CD4-positive, alpha-beta T cell treated with Interleukin-17A for 4 hours (primary cell): ENCODE measurements around the gene NOL9.

Experiments used
- DNase-seq: peaks from one replicate; pipeline ENCODE4 v3.0.0-alpha.2; 2020; ENCODE audit warnings: mixed read lengths

Gene NOL9

GRCh38 chr1:6486433-6487011, 67.8 kb downstream of the NOL9 start:
- DNase-seq, result peak; percentile 93

GRCh38 chr1:6485168-6486101, 68.9 kb downstream of the NOL9 start:
- no peak for DNase-seq

- DNase-seq, result no peak
Observed at GRCh38 chr1:6484826-6485167, 69.5 kb downstream of the NOL9 start.

GRCh38 chr1:6483761-6484117, 70.6 kb downstream of the NOL9 start:
- no peak for DNase-seq

GRCh38 chr1:6483017-6483760, 71.1 kb downstream of the NOL9 start:
- DNase-seq, result no peak

GRCh38 chr1:6481820-6482219, 72.5 kb downstream of the NOL9 start:
- no peak for DNase-seq

- DNase-seq, result no peak
Observed at GRCh38 chr1:6477039-6477820, 77.1 kb downstream of the NOL9 start.

GRCh38 chr1:6476483-6476882, 77.8 kb downstream of the NOL9 start:
- DNase-seq, result no peak

GRCh38 chr1:6475381-6476133, 78.8 kb downstream of the NOL9 start:
- DNase-seq, result peak; percentile 90

GRCh38 chr1:6474815-6475282, 79.5 kb downstream of the NOL9 start:
- no peak for DNase-seq

GRCh38 chr1:6473974-6474814, 80.1 kb downstream of the NOL9 start:
- no peak for DNase-seq

GRCh38 chr1:6473156-6473555, 81.2 kb downstream of the NOL9 start:
- no peak for DNase-seq

- DNase-seq, result peak; percentile 46
Observed at GRCh38 chr1:6472391-6472790, 81.9 kb downstream of the NOL9 start.

- no peak for DNase-seq
Observed at GRCh38 chr1:6471970-6472368, 82.3 kb downstream of the NOL9 start.
